Neural progenitor cell (in vitro differentiated cells): ENCODE measurements around the gene BCL7B. TPM values are rescaled to one million over a fixed set of nuclear protein-coding genes. Genes with fewer than 3 reads are reported as not detected.

Source experiments
- DNase-seq: peaks from one replicate; pipeline ENCODE4 v3.0.0-alpha.2; 2016; ENCODE audit warnings: low spot score
- H2AFZ ChIP-seq: fragments of 200-600 bp; sonication (generic); replicated peaks from 2 replicates; pipeline ENCODE4 v1.6.1; 2016; ENCODE audit warnings: antibody characterized with exemption
- H3F3A ChIP-seq: fragments of 200-600 bp; sonication (generic); 2 replicates; pipeline ENCODE4 v1.6.1; 2016; ENCODE audit warnings: antibody characterized with exemption, low read depth
- H3K27ac ChIP-seq: fragments of 200-600 bp; sonication (generic); 2 replicates; pipeline ENCODE4 v1.5.1; 2016; ENCODE audit warnings: mild to moderate bottlenecking
- H3K27me3 ChIP-seq: fragments of 200-600 bp; sonication (generic); 2 replicates; pipeline ENCODE4 v1.6.1; 2016; ENCODE audit warnings: mild to moderate bottlenecking, moderate library complexity
- H3K36me3 ChIP-seq: fragments of 200-600 bp; sonication (generic); 2 replicates; pipeline ENCODE4 v1.5.1; 2016
- H3K4me1 ChIP-seq: fragments of 200-600 bp; sonication (generic); 2 replicates; pipeline ENCODE4 v1.6.1; 2016; ENCODE audit warnings: mixed run types
- H3K4me2 ChIP-seq: fragments of 200-600 bp; sonication (generic); 2 replicates; pipeline ENCODE4 v1.6.1; 2016
- H3K4me3 ChIP-seq: fragments of 200-600 bp; sonication (generic); 2 replicates; pipeline ENCODE4 v1.5.1; 2016
- H3K79me2 ChIP-seq: fragments of 200-600 bp; sonication (generic); 2 replicates; pipeline ENCODE4 v1.6.1; 2016; ENCODE audit warnings: low read depth
- H3K9ac ChIP-seq: fragments of 200-600 bp; sonication (generic); 2 replicates; pipeline ENCODE4 v1.6.1; 2016
- H3K9me3 ChIP-seq: fragments of 200-600 bp; sonication (generic); 2 replicates; pipeline ENCODE4 v1.5.1; 2016; ENCODE audit warnings: low read depth
- H4K20me1 ChIP-seq: fragments of 200-600 bp; sonication (generic); 2 replicates; pipeline ENCODE4 v1.6.1; 2016; ENCODE audit warnings: low read depth
- H3K27ac Mint-ChIP-seq: 3 replicates; pipeline ENCODE4 v1.8.0; 2021; ENCODE audit warnings: mixed read lengths
- H3K27me3 Mint-ChIP-seq: 2 replicates; pipeline ENCODE4 v1.8.0; 2022; ENCODE audit warnings: low read depth, mild to moderate bottlenecking, inconsistent platforms, moderate library complexity, mixed read lengths; ENCODE audit not compliant: insufficient read depth
- H3K36me3 Mint-ChIP-seq: 3 replicates; pipeline ENCODE4 v1.8.0; 2021; ENCODE audit warnings: mixed read lengths
- H3K4me1 Mint-ChIP-seq: 3 replicates; pipeline ENCODE4 v1.8.0; 2021; ENCODE audit warnings: mixed read lengths
- H3K4me3 Mint-ChIP-seq: 3 replicates; pipeline ENCODE4 v1.8.0; 2021; ENCODE audit warnings: mild to moderate bottlenecking, moderate library complexity, mixed read lengths
- H3K9me3 Mint-ChIP-seq: 3 replicates; pipeline ENCODE4 v1.8.0; 2020; ENCODE audit warnings: mixed read lengths
- CTCF ChIP-seq: fragments of 200-600 bp; sonication (generic); IDR thresholded peaks from 2 replicates; pipeline ENCODE4 v1.5.1; 2017; ENCODE audit warnings: antibody characterized with exemption, mild to moderate bottlenecking
- EZH2 ChIP-seq: fragments of 200-600 bp; sonication (generic); IDR thresholded peaks from 2 replicates; pipeline ENCODE4 v1.6.1; 2017; ENCODE audit warnings: antibody characterized with exemption, mild to moderate bottlenecking, moderate library complexity
- EZH2phosphoT487 ChIP-seq: fragments of 200-600 bp; sonication (generic); IDR thresholded peaks from 2 replicates; pipeline ENCODE4 v1.6.1; 2017; ENCODE audit warnings: antibody characterized with exemption
- total RNA-seq: library from RNA; depleted of rRNA; stranded (reverse); fragments of >200 nt; gene quantifications from 2 replicates; pipeline ENCODE4 v1.2.3, GENCODE V29; 2015; ENCODE audit warnings: low replicate concordance

The BCL7B gene
- total RNA-seq, 1 donor from 2014 or later = 10.4 TPM

DNA sequence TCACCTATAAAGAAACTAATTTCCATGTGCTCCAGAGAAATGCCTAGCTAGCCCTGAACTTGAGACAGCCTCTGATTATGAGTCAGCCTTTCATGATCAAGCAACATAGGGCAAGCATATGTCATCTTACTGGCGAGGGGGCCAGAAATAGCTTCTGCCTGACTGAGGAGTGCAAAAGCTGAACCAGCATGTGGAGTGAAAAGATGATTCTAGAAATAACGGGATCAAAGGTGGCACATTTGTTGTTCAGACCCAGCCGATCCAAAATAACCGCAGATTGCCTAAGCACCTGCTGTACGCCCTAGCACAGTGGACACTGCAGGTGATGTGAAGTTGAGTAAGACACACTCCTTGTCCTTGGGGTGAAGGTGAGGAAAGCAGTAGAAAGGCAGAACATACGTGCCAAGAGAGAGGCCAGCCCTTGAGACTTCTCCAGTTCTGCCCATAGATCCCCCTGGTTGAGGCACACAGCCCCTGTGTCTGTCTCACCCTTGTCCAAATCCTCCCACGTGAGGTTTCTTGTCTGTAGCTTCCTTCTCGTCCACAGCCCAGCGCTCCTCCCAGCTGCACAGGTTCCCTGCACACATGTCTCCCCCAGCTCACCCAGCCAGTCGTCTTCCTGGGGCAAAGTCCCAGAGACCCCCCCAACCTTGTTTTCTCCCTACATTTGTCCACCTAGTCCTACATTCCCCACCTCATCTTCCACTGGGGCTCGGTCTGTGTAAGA lies 2.8 kb upstream of the BCL7B start:
- H4K20me1 ChIP-seq = peaks cover 15% of the 10 kb centered on the region
- H3K79me2 ChIP-seq = peaks cover 16% of the 10 kb centered on the region
- H3K4me3 Mint-ChIP-seq = peak overlapping the region; percentile 9
- no peak for DNase-seq
- no peak overlapping the region for H3K27ac ChIP-seq
- no peak overlapping the region for H3K9ac ChIP-seq
- no peak overlapping the region for H3K4me2 ChIP-seq
- H2AFZ ChIP-seq = no peak overlapping the region
- peaks cover 25% of the 10 kb centered on the region for H3K27me3 ChIP-seq
- no peaks in the 10 kb centered on the region for H3K9me3 ChIP-seq
- peaks cover 5% of the 10 kb centered on the region for H3K9me3 Mint-ChIP-seq
- H3K27ac Mint-ChIP-seq = peak overlapping the region; percentile 33
- H3K27me3 Mint-ChIP-seq = peaks cover 14% of the 10 kb centered on the region
- H3K4me1 Mint-ChIP-seq = peaks cover 25% of the 10 kb centered on the region
- H3K4me1 ChIP-seq = no peaks in the 10 kb centered on the region
- peaks cover 23% of the 10 kb centered on the region for H3F3A ChIP-seq
- no peaks in the 10 kb centered on the region for H3K36me3 ChIP-seq
- no peak for TF ChIP-seq CTCF
- TF ChIP-seq EZH2 = no peak
- TF ChIP-seq EZH2phosphoT487 = no peak
- no peaks in the 10 kb centered on the region for H3K36me3 Mint-ChIP-seq
- no peak overlapping the region for H3K4me3 ChIP-seq

GRCh38 chr7:73557108-73557396 lies 438 bp downstream of the BCL7B start:
- Histone ChIP-seq H3K4me1 (no peaks in the 10 kb centered on the region), H3K9ac (peak overlapping the region; percentile 87), H2AFZ (peak overlapping the region; percentile 88), H3K36me3 (no peaks in the 10 kb centered on the region), H3K79me2 (peaks cover 48% of the 10 kb centered on the region), H4K20me1 (peaks cover 16% of the 10 kb centered on the region), H3K4me3 (peak overlapping the region; percentile 87), H3K27ac (peak overlapping the region; percentile 100), H3K27me3 (peaks cover 25% of the 10 kb centered on the region), H3F3A (peaks cover 23% of the 10 kb centered on the region), H3K4me2 (peak overlapping the region; percentile 89), H3K9me3 (no peaks in the 10 kb centered on the region)
- Mint-ChIP-seq H3K27me3 (peaks cover 13% of the 10 kb centered on the region), H3K4me1 (peaks cover 20% of the 10 kb centered on the region), H3K9me3 (no peaks in the 10 kb centered on the region), H3K36me3 (peaks cover 4% of the 10 kb centered on the region), H3K4me3 (peak overlapping the region; percentile 94), H3K27ac (no peak overlapping the region)
- peak; percentile 97 for DNase-seq
- no peak for TF ChIP-seq EZH2phosphoT487
- no peak for TF ChIP-seq EZH2
- TF ChIP-seq CTCF = no peak

- peaks cover 54% of the 10 kb centered on the region for H3K79me2 ChIP-seq
- DNase-seq = no peak
- H3K4me3 ChIP-seq = peak overlapping the region; percentile 87
- H2AFZ ChIP-seq = no peak overlapping the region
- peaks cover 16% of the 10 kb centered on the region for H4K20me1 ChIP-seq
- peak overlapping the region; percentile 78 for H3K27ac ChIP-seq
- no peaks in the 10 kb centered on the region for H3K4me1 ChIP-seq
- no peaks in the 10 kb centered on the region for H3K9me3 ChIP-seq
- peaks cover 25% of the 10 kb centered on the region for H3K27me3 ChIP-seq
- H3F3A ChIP-seq = peaks cover 23% of the 10 kb centered on the region
- Mint-ChIP-seq H3K27ac (peak overlapping the region; percentile 90), H3K4me3 (peak overlapping the region; percentile 94), H3K4me1 (peaks cover 20% of the 10 kb centered on the region), H3K36me3 (peaks cover 5% of the 10 kb centered on the region), H3K9me3 (no peaks in the 10 kb centered on the region), H3K27me3 (peaks cover 10% of the 10 kb centered on the region)
- peak overlapping the region; percentile 89 for H3K4me2 ChIP-seq
- H3K36me3 ChIP-seq = peaks cover 3% of the 10 kb centered on the region
- peak overlapping the region; percentile 75 for H3K9ac ChIP-seq
- no peak for TF ChIP-seq EZH2
- TF ChIP-seq CTCF = no peak
- no peak for TF ChIP-seq EZH2phosphoT487
Measured at GRCh38 chr7:73556208-73557107, 1.0 kb downstream of the BCL7B start.
